ENCODE data around the gene ADAMTS1. TPM values are rescaled to one million over a fixed set of nuclear protein-coding genes. Genes with fewer than 3 reads are reported as not detected.

Gene ADAMTS1
- total RNA-seq, 2 donors from 2014 or later: 24.2 to 24.3 TPM

GRCh38 chr21:26843933-26844257, 1.3 kb downstream of the ADAMTS1 start:
- Histone ChIP-seq H3K9me3 (ENCODE audit: control insufficient read depth, low read length) (no peaks in the 10 kb centered on the region), H3K4me1 (ENCODE audit: control insufficient read depth, insufficient read depth, low read length) (no peaks in the 10 kb centered on the region), H3K27me3 (ENCODE audit: control insufficient read depth, insufficient read depth, low read length, poor library complexity, severe bottlenecking) (peaks cover 12% of the 10 kb centered on the region), H3K9ac (ENCODE audit: extremely low read depth, low read length, poor library complexity, severe bottlenecking) (peak overlapping the region; percentile 87), H3K4me3 (ENCODE audit: low read length) (peak overlapping the region; percentile 93), H3K36me3 (ENCODE audit: control insufficient read depth, insufficient read depth, low read length) (peaks cover 35% of the 10 kb centered on the region), H3K27ac (ENCODE audit: low read depth, low read length) (peak overlapping the region; percentile 20)
- Mint-ChIP-seq H3K27ac (peak overlapping the region; percentile 94), H3K36me3 (ENCODE audit: low read depth) (peaks cover 36% of the 10 kb centered on the region), H3K27me3 (ENCODE audit: insufficient read depth) (peaks cover 17% of the 10 kb centered on the region), H3K4me1 (peaks cover 24% of the 10 kb centered on the region), H3K4me3 (peak overlapping the region; percentile 80), H3K9me3 (peaks cover 2% of the 10 kb centered on the region)
- DNase-seq: no peak
- TF ChIP-seq CTCF (conservative IDR thresholded peaks at IDR 0.05): no peak
- WGBS, 2 experiments (ENCODE audit: insufficient coverage in 1 of 2, insufficient read length in 1 of 2): 0 to 1% methylated on average over 3 to 11 of the region's 11 CpGs

GRCh38 chr21:26842974-26843932, 2.0 kb downstream of the ADAMTS1 start:
- Mint-ChIP-seq H3K36me3 (ENCODE audit: low read depth) (peaks cover 42% of the 10 kb centered on the region), H3K4me1 (peaks cover 24% of the 10 kb centered on the region), H3K27me3 (ENCODE audit: insufficient read depth) (peaks cover 14% of the 10 kb centered on the region), H3K9me3 (peaks cover 2% of the 10 kb centered on the region), H3K4me3 (peak overlapping the region; percentile 80), H3K27ac (peak overlapping the region; percentile 94)
- DNase-seq: peak; percentile 92
- H3K9ac ChIP-seq (ENCODE audit: extremely low read depth, low read length, poor library complexity, severe bottlenecking): peak overlapping the region; percentile 87
- peaks cover 12% of the 10 kb centered on the region for H3K27me3 ChIP-seq (ENCODE audit: control insufficient read depth, insufficient read depth, low read length, poor library complexity, severe bottlenecking)
- peak; percentile 64 for TF ChIP-seq CTCF (conservative IDR thresholded peaks at IDR 0.05)
- H3K4me3 ChIP-seq (ENCODE audit: low read length): peak overlapping the region; percentile 93
- 4 to 7% methylated on average over 11 to 34 of the region's 35 CpGs for WGBS, 2 experiments (ENCODE audit: insufficient coverage in 1 of 2, insufficient read length in 1 of 2)
- no peaks in the 10 kb centered on the region for H3K9me3 ChIP-seq (ENCODE audit: control insufficient read depth, low read length)
- H3K27ac ChIP-seq (ENCODE audit: low read depth, low read length): peak overlapping the region; percentile 72
- H3K4me1 ChIP-seq (ENCODE audit: control insufficient read depth, insufficient read depth, low read length): no peaks in the 10 kb centered on the region
- H3K36me3 ChIP-seq (ENCODE audit: control insufficient read depth, insufficient read depth, low read length): peaks cover 42% of the 10 kb centered on the region

- no peaks in the 10 kb centered on the region for H3K4me1 ChIP-seq (ENCODE audit: control insufficient read depth, insufficient read depth, low read length)
- H3K27ac ChIP-seq (ENCODE audit: low read depth, low read length): no peak overlapping the region
- TF ChIP-seq CTCF (conservative IDR thresholded peaks at IDR 0.05): no peak
- H3K9me3 ChIP-seq (ENCODE audit: control insufficient read depth, low read length): no peaks in the 10 kb centered on the region
- peak overlapping the region; percentile 80 for H3K4me3 Mint-ChIP-seq
- DNase-seq: no peak
- H3K4me3 ChIP-seq (ENCODE audit: low read length): peak overlapping the region; percentile 93
- H3K27me3 Mint-ChIP-seq (ENCODE audit: insufficient read depth): peaks cover 6% of the 10 kb centered on the region
- peaks cover 27% of the 10 kb centered on the region for H3K4me1 Mint-ChIP-seq
- 92 to 93% methylated on average over 10 to 11 of the region's 11 CpGs for WGBS, 2 experiments (ENCODE audit: insufficient coverage in 1 of 2, insufficient read length in 1 of 2)
- H3K36me3 ChIP-seq (ENCODE audit: control insufficient read depth, insufficient read depth, low read length): peaks cover 51% of the 10 kb centered on the region
- H3K36me3 Mint-ChIP-seq (ENCODE audit: low read depth): peaks cover 51% of the 10 kb centered on the region
- H3K27me3 ChIP-seq (ENCODE audit: control insufficient read depth, insufficient read depth, low read length, poor library complexity, severe bottlenecking): peaks cover 3% of the 10 kb centered on the region
- H3K9ac ChIP-seq (ENCODE audit: extremely low read depth, low read length, poor library complexity, severe bottlenecking): peak overlapping the region; percentile 87
- peaks cover 2% of the 10 kb centered on the region for H3K9me3 Mint-ChIP-seq
- peak overlapping the region; percentile 94 for H3K27ac Mint-ChIP-seq
These were observed 2.9 kb downstream of the ADAMTS1 start for GRCh38 chr21:26842300-26842699.

All from endodermal cell (in vitro differentiated cells).